GM23338 (cell line): ENCODE measurements around the gene CPNE5. TPM values are rescaled to one million over a fixed set of nuclear protein-coding genes. Genes with fewer than 3 reads are reported as not detected.
A peak's percentile ranks its signal among the peaks of the same experiment; 100 is the strongest.

Experiments
- ATAC-seq: fragments of 200-7000 bp; cut with Tn5 transposase; 3 replicates; pipeline ENCODE4 v1.9.1; 2020
- DNase-seq: peaks from one replicate; pipeline ENCODE4 v3.0.0-alpha.2; 2015; ENCODE audit warnings: low spot score
- H2AFZ ChIP-seq: fragments of 200-600 bp; sonication (generic); 2 replicates; pipeline ENCODE4 v1.8.0; 2016; ENCODE audit warnings: antibody characterized with exemption, mild to moderate bottlenecking, moderate library complexity
- H3F3A ChIP-seq: fragments of 200-600 bp; sonication (generic); replicated peaks from 2 replicates; pipeline ENCODE4 v1.8.0; 2017; ENCODE audit warnings: antibody characterized with exemption, mixed run types, low read depth
- H3K27ac ChIP-seq: fragments of 200-600 bp; sonication (generic); 2 replicates; pipeline ENCODE4 v1.6.1; 2016; ENCODE audit warnings: low read depth
- H3K27me3 ChIP-seq: fragments of 200-600 bp; sonication (generic); 2 replicates; pipeline ENCODE4 v1.8.0; 2016; ENCODE audit warnings: mild to moderate bottlenecking, mixed run types, moderate library complexity; ENCODE audit not compliant: insufficient read depth
- H3K36me3 ChIP-seq: fragments of 200-600 bp; sonication (generic); 2 replicates; pipeline ENCODE4 v1.8.0; 2016; ENCODE audit warnings: mild to moderate bottlenecking; ENCODE audit not compliant: insufficient read depth
- H3K4me1 ChIP-seq: fragments of 200-600 bp; sonication (generic); 2 replicates; pipeline ENCODE4 v1.8.0; 2016; ENCODE audit warnings: mild to moderate bottlenecking, moderate library complexity; ENCODE audit not compliant: insufficient read depth
- H3K4me2 ChIP-seq: fragments of 200-600 bp; sonication (generic); 2 replicates; pipeline ENCODE4 v1.7.1; 2017; ENCODE audit warnings: mixed run types
- H3K4me3 ChIP-seq: fragments of 200-600 bp; sonication (generic); 2 replicates; pipeline ENCODE4 v1.6.1; 2016; ENCODE audit warnings: mixed run types
- H3K79me2 ChIP-seq: fragments of 200-600 bp; sonication (generic); replicated peaks from 2 replicates; pipeline ENCODE4 v1.8.0; 2017; ENCODE audit warnings: mild to moderate bottlenecking; ENCODE audit not compliant: insufficient read depth
- H3K9me2 ChIP-seq: fragments of 200-600 bp; sonication (generic); 2 replicates; pipeline ENCODE4 v1.8.0; 2017; ENCODE audit not compliant: insufficient read depth
- H4K20me1 ChIP-seq: fragments of 200-600 bp; sonication (generic); replicated peaks from 2 replicates; pipeline ENCODE4 v1.8.0; 2017; ENCODE audit warnings: mild to moderate bottlenecking; ENCODE audit not compliant: insufficient read depth
- H3K27ac Mint-ChIP-seq: 2 replicates; pipeline ENCODE4 v1.8.0; 2020; ENCODE audit warnings: inconsistent platforms, mild to moderate bottlenecking, moderate library complexity, mixed read lengths
- H3K27me3 Mint-ChIP-seq: 3 replicates; pipeline ENCODE4 v1.8.0; 2022; ENCODE audit warnings: low read depth, mild to moderate bottlenecking, moderate library complexity, mixed read lengths, inconsistent platforms; ENCODE audit not compliant: insufficient read depth, poor library complexity
- H3K36me3 Mint-ChIP-seq: 3 replicates; pipeline ENCODE4 v1.8.0; 2021; ENCODE audit warnings: low read depth, mild to moderate bottlenecking, inconsistent platforms, moderate library complexity, mixed read lengths
- H3K4me1 Mint-ChIP-seq: 3 replicates; pipeline ENCODE4 v1.8.0; 2020; ENCODE audit warnings: mild to moderate bottlenecking, inconsistent platforms, mixed read lengths
- H3K4me3 Mint-ChIP-seq: 3 replicates; pipeline ENCODE4 v1.8.0; 2021; ENCODE audit warnings: moderate library complexity, mild to moderate bottlenecking, inconsistent platforms, mixed read lengths
- H3K9me3 Mint-ChIP-seq: 3 replicates; pipeline ENCODE4 v1.8.0; 2020; ENCODE audit warnings: moderate library complexity, mild to moderate bottlenecking, inconsistent platforms, mixed read lengths
- CREB1 ChIP-seq: fragments of 250-450 bp; sonication (Bioruptor Pico); IDR thresholded peaks from 2 replicates; pipeline ENCODE4 v1.5.0; 2020; ENCODE audit warnings: low read depth, mild to moderate bottlenecking, moderate library complexity
- EZH2phosphoT487 ChIP-seq: fragments of 200-600 bp; sonication (generic); IDR thresholded peaks from one replicate; pipeline ENCODE4 v1.8.1; 2018; ENCODE audit warnings: antibody characterized with exemption; ENCODE audit not compliant: unreplicated experiment
- NANOG ChIP-seq: IDR thresholded peaks from 2 replicates; pipeline ENCODE4 v1.6.1; 2016; ENCODE audit warnings: antibody characterized with exemption, borderline replicate concordance
- POLR2AphosphoS5 ChIP-seq: IDR thresholded peaks from 2 replicates; pipeline ENCODE4 v1.6.1; 2016; ENCODE audit warnings: antibody characterized with exemption, low read depth
- STAT1 ChIP-seq: IDR thresholded peaks from one replicate; pipeline ENCODE4 v1.6.1; 2016; ENCODE audit warnings: antibody characterized with exemption; ENCODE audit not compliant: unreplicated experiment
- ZNF114 ChIP-seq: fragments of 250-450 bp; sonication (Bioruptor Pico); IDR thresholded peaks from 2 replicates; pipeline ENCODE4 v1.5.0; 2020; ENCODE audit warnings: mild to moderate bottlenecking, moderate library complexity
- polyA plus RNA-seq: library from polyadenylated mRNA; unstranded; fragments of >200 nt; fragmentation: Nextera tagmentation; extraction: Ambion mirVana; gene quantifications from 2 replicates; pipeline ENCODE4 v1.2.1, GENCODE V29; 2016
- total RNA-seq: library from RNA; depleted of rRNA; stranded (reverse); fragments of >200 nt; shearing (Covaris generic); gene quantifications from 2 replicates; pipeline ENCODE4 v1.2.3, GENCODE V29; 2014
- TF ChIP-seq, protein P1 (sequence below): IDR thresholded peaks from 2 replicates; pipeline ENCODE4 v1.6.1; 2016; ENCODE audit warnings: antibody characterized with exemption
- TF ChIP-seq, protein P2 (sequence below): IDR thresholded peaks from one replicate; pipeline ENCODE4 v1.6.1; 2018; ENCODE audit warnings: antibody characterized with exemption; ENCODE audit not compliant: unreplicated experiment
- TF ChIP-seq, protein P3 (sequence below): fragments of 250-450 bp; sonication (Bioruptor Pico); IDR thresholded peaks from 2 replicates; pipeline ENCODE4 v1.5.0; 2020; ENCODE audit warnings: mild to moderate bottlenecking, moderate library complexity

The CPNE5 gene
- total and polyA plus RNA-seq, 2 experiments from 2014 or later = 0.14 to 0.42 TPM

DNA sequence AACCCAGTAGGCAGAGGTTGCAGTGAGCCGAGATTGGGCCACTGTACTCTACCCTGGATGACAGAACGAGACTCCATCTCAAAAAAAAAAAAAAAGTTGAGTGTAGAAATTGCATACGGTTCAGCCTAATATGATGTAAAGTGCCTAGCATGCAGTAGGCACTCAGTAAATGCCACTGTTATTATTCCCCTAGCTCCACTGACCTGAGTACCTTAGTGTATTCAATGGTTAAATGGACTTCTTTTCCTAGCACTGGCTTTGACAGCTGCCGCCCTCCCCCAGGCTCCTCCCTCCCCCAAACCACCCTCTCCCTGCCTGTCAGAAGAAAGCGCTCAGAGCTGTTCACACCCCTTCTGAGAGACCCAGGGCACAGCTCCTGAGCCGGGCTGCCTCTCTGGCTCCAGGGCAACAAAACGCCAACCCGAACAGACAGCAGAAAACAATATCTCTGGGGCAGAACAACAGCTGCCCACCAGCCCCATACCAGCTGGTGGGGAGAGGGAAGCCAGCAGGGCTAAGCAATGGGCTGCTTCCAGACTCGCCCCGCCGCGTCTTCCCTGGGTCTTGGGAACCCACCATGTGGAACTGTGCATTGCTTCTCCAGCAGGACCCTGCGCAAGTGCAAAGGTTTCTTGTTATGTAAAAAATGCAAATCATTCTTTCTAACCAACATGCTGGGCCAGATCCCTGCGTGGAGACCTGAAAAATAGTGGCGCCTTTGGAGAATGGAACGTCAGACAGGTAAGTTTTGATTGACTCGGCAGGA is 4.5 kb downstream of the CPNE5 start:
- Mint-ChIP-seq H3K4me3 (peak overlapping the region; percentile 40; the same call in 2 of the 3 replicates), H3K9me3 (peaks cover 6% of the 10 kb centered on the region; the same call in 2 of the 3 replicates), H3K4me1 (peaks cover 17% of the 10 kb centered on the region), H3K27ac (no peak overlapping the region; the same call in 1 of the 2 replicates), H3K36me3 (peaks cover 4% of the 10 kb centered on the region; the same call in 1 of the 3 replicates), H3K27me3 (peaks cover 38% of the 10 kb centered on the region)
- Histone ChIP-seq H4K20me1 (no peaks in the 10 kb centered on the region), H3K4me1 (peaks cover 5% of the 10 kb centered on the region), H3K36me3 (no peaks in the 10 kb centered on the region), H3K79me2 (no peaks in the 10 kb centered on the region), H2AFZ (no peak overlapping the region), H3F3A (no peaks in the 10 kb centered on the region), H3K4me2 (peak overlapping the region; percentile 72), H3K27me3 (peaks cover 45% of the 10 kb centered on the region), H3K27ac (no peak overlapping the region), H3K4me3 (peak overlapping the region; percentile 42; the same call in 1 of the 2 replicates), H3K9me2 (no peaks in the 10 kb centered on the region)
- ATAC-seq (peak; percentile 63), DNase-seq (peak; percentile 44)
- TF ChIP-seq, protein P1, sequence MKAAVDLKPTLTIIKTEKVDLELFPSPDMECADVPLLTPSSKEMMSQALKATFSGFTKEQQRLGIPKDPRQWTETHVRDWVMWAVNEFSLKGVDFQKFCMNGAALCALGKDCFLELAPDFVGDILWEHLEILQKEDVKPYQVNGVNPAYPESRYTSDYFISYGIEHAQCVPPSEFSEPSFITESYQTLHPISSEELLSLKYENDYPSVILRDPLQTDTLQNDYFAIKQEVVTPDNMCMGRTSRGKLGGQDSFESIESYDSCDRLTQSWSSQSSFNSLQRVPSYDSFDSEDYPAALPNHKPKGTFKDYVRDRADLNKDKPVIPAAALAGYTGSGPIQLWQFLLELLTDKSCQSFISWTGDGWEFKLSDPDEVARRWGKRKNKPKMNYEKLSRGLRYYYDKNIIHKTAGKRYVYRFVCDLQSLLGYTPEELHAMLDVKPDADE = no peak
- TF ChIP-seq, protein P2, sequence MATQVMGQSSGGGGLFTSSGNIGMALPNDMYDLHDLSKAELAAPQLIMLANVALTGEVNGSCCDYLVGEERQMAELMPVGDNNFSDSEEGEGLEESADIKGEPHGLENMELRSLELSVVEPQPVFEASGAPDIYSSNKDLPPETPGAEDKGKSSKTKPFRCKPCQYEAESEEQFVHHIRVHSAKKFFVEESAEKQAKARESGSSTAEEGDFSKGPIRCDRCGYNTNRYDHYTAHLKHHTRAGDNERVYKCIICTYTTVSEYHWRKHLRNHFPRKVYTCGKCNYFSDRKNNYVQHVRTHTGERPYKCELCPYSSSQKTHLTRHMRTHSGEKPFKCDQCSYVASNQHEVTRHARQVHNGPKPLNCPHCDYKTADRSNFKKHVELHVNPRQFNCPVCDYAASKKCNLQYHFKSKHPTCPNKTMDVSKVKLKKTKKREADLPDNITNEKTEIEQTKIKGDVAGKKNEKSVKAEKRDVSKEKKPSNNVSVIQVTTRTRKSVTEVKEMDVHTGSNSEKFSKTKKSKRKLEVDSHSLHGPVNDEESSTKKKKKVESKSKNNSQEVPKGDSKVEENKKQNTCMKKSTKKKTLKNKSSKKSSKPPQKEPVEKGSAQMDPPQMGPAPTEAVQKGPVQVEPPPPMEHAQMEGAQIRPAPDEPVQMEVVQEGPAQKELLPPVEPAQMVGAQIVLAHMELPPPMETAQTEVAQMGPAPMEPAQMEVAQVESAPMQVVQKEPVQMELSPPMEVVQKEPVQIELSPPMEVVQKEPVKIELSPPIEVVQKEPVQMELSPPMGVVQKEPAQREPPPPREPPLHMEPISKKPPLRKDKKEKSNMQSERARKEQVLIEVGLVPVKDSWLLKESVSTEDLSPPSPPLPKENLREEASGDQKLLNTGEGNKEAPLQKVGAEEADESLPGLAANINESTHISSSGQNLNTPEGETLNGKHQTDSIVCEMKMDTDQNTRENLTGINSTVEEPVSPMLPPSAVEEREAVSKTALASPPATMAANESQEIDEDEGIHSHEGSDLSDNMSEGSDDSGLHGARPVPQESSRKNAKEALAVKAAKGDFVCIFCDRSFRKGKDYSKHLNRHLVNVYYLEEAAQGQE = no peak
- TF ChIP-seq POLR2AphosphoS5 (no peak), STAT1 (no peak), NANOG (no peak), ZNF114 (CRISPR knock-in tag) (no peak)

DNA sequence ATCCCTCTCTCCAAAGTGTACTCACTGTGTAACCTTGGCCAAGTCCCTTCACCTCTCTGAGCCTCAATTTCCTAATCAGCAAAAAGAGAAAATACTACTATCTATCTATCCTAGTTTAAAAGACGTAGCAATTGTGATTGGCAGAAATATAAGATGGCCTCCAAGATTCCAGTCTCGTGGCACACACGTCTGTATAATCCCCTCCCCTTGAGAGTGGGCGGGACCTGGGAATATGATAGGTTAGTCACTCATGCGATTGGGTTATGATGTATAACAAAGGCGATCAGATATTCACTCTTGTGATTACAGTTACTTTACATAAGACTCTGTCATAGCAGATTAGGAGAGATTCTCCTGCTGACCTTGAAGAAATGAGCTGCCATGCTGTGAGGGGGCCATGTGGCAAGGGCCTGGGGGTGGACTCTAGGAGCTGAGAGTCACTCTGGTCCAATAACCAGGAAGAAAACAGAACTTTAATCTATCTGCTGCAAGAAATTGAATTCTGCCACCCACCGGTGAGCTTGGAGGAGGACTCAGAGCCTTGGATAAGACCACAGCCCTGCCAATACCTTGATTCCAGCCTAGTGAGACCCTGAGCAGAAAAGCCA is 6.0 kb downstream of the CPNE5 start:
- H3K4me3 ChIP-seq = no peak overlapping the region
- H3K27me3 ChIP-seq = peaks cover 32% of the 10 kb centered on the region
- no peaks in the 10 kb centered on the region for H3K9me2 ChIP-seq
- H3K79me2 ChIP-seq = no peaks in the 10 kb centered on the region
- H3K4me1 ChIP-seq = peaks cover 5% of the 10 kb centered on the region
- no peak overlapping the region for H3K4me3 Mint-ChIP-seq
- H3K4me2 ChIP-seq = no peak overlapping the region
- H3K36me3 Mint-ChIP-seq = peaks cover 4% of the 10 kb centered on the region; the same call in 1 of the 3 replicates
- no peak overlapping the region for H3K27ac Mint-ChIP-seq
- H3K27ac ChIP-seq = no peak overlapping the region
- no peaks in the 10 kb centered on the region for H4K20me1 ChIP-seq
- H3F3A ChIP-seq = no peaks in the 10 kb centered on the region
- no peak overlapping the region for H2AFZ ChIP-seq
- ATAC-seq (no peak), DNase-seq (no peak)
- peaks cover 17% of the 10 kb centered on the region for H3K4me1 Mint-ChIP-seq
- peaks cover 6% of the 10 kb centered on the region; the same call in 2 of the 3 replicates for H3K9me3 Mint-ChIP-seq
- H3K36me3 ChIP-seq = no peaks in the 10 kb centered on the region
- H3K27me3 Mint-ChIP-seq = peaks cover 25% of the 10 kb centered on the region
- TF ChIP-seq, protein P3, sequence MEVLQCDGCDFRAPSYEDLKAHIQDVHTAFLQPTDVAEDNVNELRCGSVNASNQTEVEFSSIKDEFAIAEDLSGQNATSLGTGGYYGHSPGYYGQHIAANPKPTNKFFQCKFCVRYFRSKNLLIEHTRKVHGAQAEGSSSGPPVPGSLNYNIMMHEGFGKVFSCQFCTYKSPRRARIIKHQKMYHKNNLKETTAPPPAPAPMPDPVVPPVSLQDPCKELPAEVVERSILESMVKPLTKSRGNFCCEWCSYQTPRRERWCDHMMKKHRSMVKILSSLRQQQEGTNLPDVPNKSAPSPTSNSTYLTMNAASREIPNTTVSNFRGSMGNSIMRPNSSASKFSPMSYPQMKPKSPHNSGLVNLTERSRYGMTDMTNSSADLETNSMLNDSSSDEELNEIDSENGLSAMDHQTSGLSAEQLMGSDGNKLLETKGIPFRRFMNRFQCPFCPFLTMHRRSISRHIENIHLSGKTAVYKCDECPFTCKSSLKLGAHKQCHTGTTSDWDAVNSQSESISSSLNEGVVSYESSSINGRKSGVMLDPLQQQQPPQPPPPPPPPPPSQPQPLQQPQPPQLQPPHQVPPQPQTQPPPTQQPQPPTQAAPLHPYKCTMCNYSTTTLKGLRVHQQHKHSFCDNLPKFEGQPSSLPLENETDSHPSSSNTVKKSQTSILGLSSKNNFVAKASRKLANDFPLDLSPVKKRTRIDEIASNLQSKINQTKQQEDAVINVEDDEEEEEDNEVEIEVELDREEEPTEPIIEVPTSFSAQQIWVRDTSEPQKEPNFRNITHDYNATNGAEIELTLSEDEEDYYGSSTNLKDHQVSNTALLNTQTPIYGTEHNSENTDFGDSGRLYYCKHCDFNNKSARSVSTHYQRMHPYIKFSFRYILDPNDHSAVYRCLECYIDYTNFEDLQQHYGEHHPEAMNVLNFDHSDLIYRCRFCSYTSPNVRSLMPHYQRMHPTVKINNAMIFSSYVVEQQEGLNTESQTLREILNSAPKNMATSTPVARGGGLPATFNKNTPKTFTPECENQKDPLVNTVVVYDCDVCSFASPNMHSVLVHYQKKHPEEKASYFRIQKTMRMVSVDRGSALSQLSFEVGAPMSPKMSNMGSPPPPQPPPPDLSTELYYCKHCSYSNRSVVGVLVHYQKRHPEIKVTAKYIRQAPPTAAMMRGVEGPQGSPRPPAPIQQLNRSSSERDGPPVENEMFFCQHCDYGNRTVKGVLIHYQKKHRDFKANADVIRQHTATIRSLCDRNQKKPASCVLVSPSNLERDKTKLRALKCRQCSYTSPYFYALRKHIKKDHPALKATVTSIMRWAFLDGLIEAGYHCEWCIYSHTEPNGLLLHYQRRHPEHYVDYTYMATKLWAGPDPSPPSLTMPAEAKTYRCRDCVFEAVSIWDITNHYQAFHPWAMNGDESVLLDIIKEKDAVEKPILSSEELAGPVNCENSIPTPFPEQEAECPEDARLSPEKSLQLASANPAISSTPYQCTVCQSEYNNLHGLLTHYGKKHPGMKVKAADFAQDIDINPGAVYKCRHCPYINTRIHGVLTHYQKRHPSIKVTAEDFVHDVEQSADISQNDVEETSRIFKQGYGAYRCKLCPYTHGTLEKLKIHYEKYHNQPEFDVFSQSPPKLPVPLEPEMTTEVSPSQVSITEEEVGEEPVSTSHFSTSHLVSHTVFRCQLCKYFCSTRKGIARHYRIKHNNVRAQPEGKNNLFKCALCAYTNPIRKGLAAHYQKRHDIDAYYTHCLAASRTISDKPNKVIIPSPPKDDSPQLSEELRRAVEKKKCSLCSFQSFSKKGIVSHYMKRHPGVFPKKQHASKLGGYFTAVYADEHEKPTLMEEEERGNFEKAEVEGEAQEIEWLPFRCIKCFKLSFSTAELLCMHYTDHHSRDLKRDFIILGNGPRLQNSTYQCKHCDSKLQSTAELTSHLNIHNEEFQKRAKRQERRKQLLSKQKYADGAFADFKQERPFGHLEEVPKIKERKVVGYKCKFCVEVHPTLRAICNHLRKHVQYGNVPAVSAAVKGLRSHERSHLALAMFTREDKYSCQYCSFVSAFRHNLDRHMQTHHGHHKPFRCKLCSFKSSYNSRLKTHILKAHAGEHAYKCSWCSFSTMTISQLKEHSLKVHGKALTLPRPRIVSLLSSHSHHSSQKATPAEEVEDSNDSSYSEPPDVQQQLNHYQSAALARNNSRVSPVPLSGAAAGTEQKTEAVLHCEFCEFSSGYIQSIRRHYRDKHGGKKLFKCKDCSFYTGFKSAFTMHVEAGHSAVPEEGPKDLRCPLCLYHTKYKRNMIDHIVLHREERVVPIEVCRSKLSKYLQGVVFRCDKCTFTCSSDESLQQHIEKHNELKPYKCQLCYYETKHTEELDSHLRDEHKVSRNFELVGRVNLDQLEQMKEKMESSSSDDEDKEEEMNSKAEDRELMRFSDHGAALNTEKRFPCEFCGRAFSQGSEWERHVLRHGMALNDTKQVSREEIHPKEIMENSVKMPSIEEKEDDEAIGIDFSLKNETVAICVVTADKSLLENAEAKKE (CRISPR knock-in tag) = no peak
- TF ChIP-seq POLR2AphosphoS5 (no peak), CREB1 (CRISPR knock-in tag) (no peak), EZH2phosphoT487 (no peak)
